SK-N-SH treated with all-trans-retinoic acid at 6 μM for 48 hours (cell line): ENCODE data around the gene HDGFL3.

Experiments
- ATAC-seq: fragments of 200-7000 bp; cut with Tn5 transposase; 3 replicates; pipeline ENCODE4 v1.9.1; 2020; ENCODE audit warnings: mild to moderate bottlenecking, moderate library complexity
- ARNTL ChIP-seq: fragments of 450-650 bp; formaldehyde crosslinking; IDR thresholded peaks from 2 replicates; pipeline ENCODE4 v1.5.0; 2020; ENCODE audit warnings: low read depth, mild to moderate bottlenecking, moderate library complexity, borderline replicate concordance
- BACH2 ChIP-seq: fragments of 250-450 bp; sonication (Bioruptor Pico); IDR thresholded peaks from 2 replicates; pipeline ENCODE4 v1.9.0; 2021; ENCODE audit warnings: mild to moderate bottlenecking, borderline replicate concordance
- CSDC2 ChIP-seq: fragments of 250-450 bp; sonication (Bioruptor Pico); IDR thresholded peaks from 2 replicates; pipeline ENCODE4 v1.5.0; 2020; ENCODE audit warnings: mild to moderate bottlenecking, moderate library complexity
- CSRNP3 ChIP-seq: fragments of 250-450 bp; sonication (Bioruptor Pico); IDR thresholded peaks from 2 replicates; pipeline ENCODE4 v1.5.1; 2021; ENCODE audit warnings: mild to moderate bottlenecking, moderate library complexity
- GLIS3 ChIP-seq: fragments of 250-450 bp; sonication (Bioruptor Pico); IDR thresholded peaks from 2 replicates; pipeline ENCODE4 v1.5.0; 2020; ENCODE audit warnings: mild to moderate bottlenecking, moderate library complexity
- ISL1 ChIP-seq: fragments of 250-450 bp; sonication (Bioruptor Pico); IDR thresholded peaks from 2 replicates; pipeline ENCODE4 v2.1.2; 2022; ENCODE audit warnings: mild to moderate bottlenecking, moderate library complexity
- OSR1 ChIP-seq: fragments of 250-450 bp; sonication (Bioruptor Pico); IDR thresholded peaks from 2 replicates; pipeline ENCODE4 v1.8.0; 2022; ENCODE audit warnings: moderate library complexity, mild to moderate bottlenecking, inconsistent platforms
- PATZ1 ChIP-seq: fragments of 250-450 bp; sonication (Bioruptor Pico); IDR thresholded peaks from 2 replicates; pipeline ENCODE4 v1.8.0; 2020; ENCODE audit warnings: mild to moderate bottlenecking, moderate library complexity, borderline replicate concordance
- POU6F1 ChIP-seq: fragments of 250-450 bp; sonication (Bioruptor Pico); IDR thresholded peaks from 2 replicates; pipeline ENCODE4 v1.8.0; 2021; ENCODE audit warnings: low read depth, mild to moderate bottlenecking, moderate library complexity, borderline replicate concordance
- PPARA ChIP-seq: fragments of 250-450 bp; sonication (Bioruptor Pico); IDR thresholded peaks from 2 replicates; pipeline ENCODE4 v1.5.0; 2020; ENCODE audit warnings: mild to moderate bottlenecking, borderline replicate concordance
- RARB ChIP-seq: fragments of 250-450 bp; sonication (Bioruptor Pico); IDR thresholded peaks from 2 replicates; pipeline ENCODE4 v1.8.0; 2021; ENCODE audit warnings: mild to moderate bottlenecking, moderate library complexity
- SNAI2 ChIP-seq: fragments of 250-450 bp; sonication (Bioruptor Pico); IDR thresholded peaks from 2 replicates; pipeline ENCODE4 v1.5.0; 2020; ENCODE audit warnings: mild to moderate bottlenecking, moderate library complexity
- TCF4 ChIP-seq: fragments of 250-450 bp; sonication (Bioruptor Pico); IDR thresholded peaks from 2 replicates; pipeline ENCODE4 v1.8.0; 2021; ENCODE audit warnings: mild to moderate bottlenecking, moderate library complexity, borderline replicate concordance
- TOX ChIP-seq: fragments of 250-450 bp; sonication (Bioruptor Pico); IDR thresholded peaks from 2 replicates; pipeline ENCODE4 v1.8.0; 2021; ENCODE audit warnings: mild to moderate bottlenecking, moderate library complexity, borderline replicate concordance
- TSHZ2 ChIP-seq: fragments of 250-450 bp; sonication (Bioruptor Pico); IDR thresholded peaks from 2 replicates; pipeline ENCODE4 v1.5.0; 2020; ENCODE audit warnings: mild to moderate bottlenecking, moderate library complexity
- ZC3H10 ChIP-seq: fragments of 250-450 bp; sonication (Bioruptor Pico); IDR thresholded peaks from 2 replicates; pipeline ENCODE4 v1.5.1; 2021; ENCODE audit warnings: mild to moderate bottlenecking, moderate library complexity
- ZFP3 ChIP-seq: fragments of 250-450 bp; sonication (Bioruptor Pico); IDR thresholded peaks from 2 replicates; pipeline ENCODE4 v1.5.0; 2020; ENCODE audit warnings: mild to moderate bottlenecking, moderate library complexity
- ZFP30 ChIP-seq: fragments of 450-650 bp; formaldehyde crosslinking; IDR thresholded peaks from 2 replicates; pipeline ENCODE4 v1.5.0; 2022; ENCODE audit warnings: mild to moderate bottlenecking, moderate library complexity
- ZNF70 ChIP-seq: fragments of 450-650 bp; formaldehyde crosslinking; IDR thresholded peaks from 2 replicates; pipeline ENCODE4 v1.5.0; 2020; ENCODE audit warnings: mild to moderate bottlenecking, moderate library complexity
- ZNF8 ChIP-seq: fragments of 450-650 bp; formaldehyde crosslinking; IDR thresholded peaks from 2 replicates; pipeline ENCODE4 v1.5.0; 2020; ENCODE audit warnings: mild to moderate bottlenecking, moderate library complexity

HDGFL3 gene

GRCh38 chr15:83203543-83203942 lies 4.1 kb downstream of the HDGFL3 start:
- TF ChIP-seq PATZ1 (CRISPR knock-in tag): no peak
- TF ChIP-seq GLIS3 (CRISPR knock-in tag): no peak
- TF ChIP-seq OSR1: no peak
- no peak for TF ChIP-seq PPARA (CRISPR knock-in tag)
- no peak for TF ChIP-seq TCF4 (CRISPR knock-in tag)
- TF ChIP-seq BACH2 (CRISPR knock-in tag): no peak
- no peak for TF ChIP-seq ZFP30 (CRISPR knock-in tag)
- no peak for TF ChIP-seq ZFP3 (CRISPR knock-in tag)
- TF ChIP-seq ZNF8 (CRISPR knock-in tag): no peak
- no peak for TF ChIP-seq ARNTL (CRISPR knock-in tag)
- no peak for TF ChIP-seq CSDC2 (CRISPR knock-in tag)
- TF ChIP-seq POU6F1 (CRISPR knock-in tag): no peak
- TF ChIP-seq SNAI2 (CRISPR knock-in tag): no peak
- ATAC-seq: no peak

GRCh38 chr15:83200589-83200988 lies 7.0 kb downstream of the HDGFL3 start:
- no peak for TF ChIP-seq ZNF8 (CRISPR knock-in tag)
- no peak for TF ChIP-seq POU6F1 (CRISPR knock-in tag)
- no peak for TF ChIP-seq ZFP3 (CRISPR knock-in tag)
- TF ChIP-seq ZNF70: no peak
- no peak for TF ChIP-seq PATZ1 (CRISPR knock-in tag)
- no peak for TF ChIP-seq CSDC2 (CRISPR knock-in tag)
- no peak for TF ChIP-seq BACH2 (CRISPR knock-in tag)
- no peak for TF ChIP-seq ZFP30 (CRISPR knock-in tag)
- TF ChIP-seq TOX: no peak
- TF ChIP-seq GLIS3 (CRISPR knock-in tag): no peak
- TF ChIP-seq OSR1: no peak
- ATAC-seq: no peak; the same call in 1 of the 3 replicates

- TF ChIP-seq ARNTL (CRISPR knock-in tag) (no peak), ISL1 (CRISPR knock-in tag) (no peak), TOX (no peak), SNAI2 (CRISPR knock-in tag) (no peak), CSRNP3 (CRISPR knock-in tag) (no peak), POU6F1 (CRISPR knock-in tag) (no peak), ZNF70 (no peak), RARB (no peak), ZNF8 (CRISPR knock-in tag) (no peak), TSHZ2 (CRISPR knock-in tag) (no peak), PATZ1 (CRISPR knock-in tag) (no peak), CSDC2 (CRISPR knock-in tag) (no peak), ZC3H10 (no peak), BACH2 (CRISPR knock-in tag) (no peak), GLIS3 (CRISPR knock-in tag) (no peak)
- ATAC-seq: 0 out of 3 replicates have a peak, but pooled peaks have one; percentile 30
These were observed 7.5 kb downstream of the HDGFL3 start for GRCh38 chr15:83200162-83200561.
